HEK293T (cell line): ENCODE data around the gene MANEAL.

Experiments used
- CTCF ChIA-PET: fragments of 350-600 bp; formaldehyde crosslinking; extraction: SDS; loops from one replicate; lab custom pipeline; 2021; ENCODE audit warnings: antibody characterized with exemption, inconsistent platforms; lab: Yijun Ruan, JAX
- POLR2A ChIA-PET: fragments of 350-600 bp; formaldehyde crosslinking; extraction: SDS; loops from one replicate; lab custom pipeline; 2020; ENCODE audit warnings: antibody characterized with exemption, inconsistent platforms; lab: Yijun Ruan, JAX
- DNase-seq: peaks from one replicate; pipeline ENCODE4 v3.0.0; 2012; ENCODE audit warnings: mixed read lengths; ENCODE audit errors: extremely low spot score
- ARNT ChIP-seq: fragments of 450-650 bp; IDR thresholded peaks from 2 replicates; pipeline ENCODE4 v1.6.1; 2017; ENCODE audit warnings: mild to moderate bottlenecking
- BHLHE40 ChIP-seq: fragments of 450-650 bp; IDR thresholded peaks from 2 replicates; pipeline ENCODE4 v1.6.1; 2016; ENCODE audit warnings: mild to moderate bottlenecking, moderate library complexity, borderline replicate concordance
- CTBP1 ChIP-seq: fragments of 450-650 bp; IDR thresholded peaks from 2 replicates; pipeline ENCODE4 v1.6.1; 2016; ENCODE audit warnings: borderline replicate concordance
- ELF4 ChIP-seq: fragments of 450-650 bp; IDR thresholded peaks from 2 replicates; pipeline ENCODE4 v1.6.1; 2017; ENCODE audit warnings: antibody characterized with exemption
- FOXA1 ChIP-seq: fragments of 450-650 bp; IDR thresholded peaks from 2 replicates; pipeline ENCODE4 v1.6.1; 2016; ENCODE audit warnings: mild to moderate bottlenecking
- FOXK2 ChIP-seq: fragments of 450-650 bp; IDR thresholded peaks from 2 replicates; pipeline ENCODE4 v1.6.1; 2016; ENCODE audit warnings: mild to moderate bottlenecking
- FOXM1 ChIP-seq: fragments of 450-650 bp; IDR thresholded peaks from 2 replicates; pipeline ENCODE4 v1.6.1; 2017; ENCODE audit warnings: mild to moderate bottlenecking, borderline replicate concordance
- HDGF ChIP-seq: fragments of 450-650 bp; IDR thresholded peaks from 2 replicates; pipeline ENCODE4 v1.6.1; 2017; ENCODE audit warnings: antibody characterized with exemption, borderline replicate concordance
- L3MBTL2 ChIP-seq: fragments of 450-650 bp; conservative IDR thresholded peaks from 2 replicates; pipeline ENCODE4 v1.6.1; 2016; ENCODE audit warnings: mild to moderate bottlenecking
- LEF1 ChIP-seq: fragments of 450-650 bp; IDR thresholded peaks from 2 replicates; pipeline ENCODE4 v1.6.1; 2017; ENCODE audit warnings: mild to moderate bottlenecking, borderline replicate concordance
- NFRKB ChIP-seq: fragments of 450-650 bp; IDR thresholded peaks from 2 replicates; pipeline ENCODE4 v1.6.1; 2016; ENCODE audit warnings: mild to moderate bottlenecking, moderate library complexity
- PKNOX1 ChIP-seq: fragments of 450-650 bp; IDR thresholded peaks from 2 replicates; pipeline ENCODE4 v1.6.1; 2016
- SP1 ChIP-seq: fragments of 450-650 bp; IDR thresholded peaks from 2 replicates; pipeline ENCODE4 v1.6.1; 2017
- SUZ12 ChIP-seq: fragments of 450-650 bp; IDR thresholded peaks from 2 replicates; pipeline ENCODE4 v1.6.1; 2016; ENCODE audit warnings: mild to moderate bottlenecking
- TARDBP ChIP-seq: fragments of 450-650 bp; IDR thresholded peaks from 2 replicates; pipeline ENCODE4 v1.6.1; 2016
- ZNF384 ChIP-seq: fragments of 450-650 bp; IDR thresholded peaks from 2 replicates; pipeline ENCODE4 v1.6.1; 2016

MANEAL gene

GRCh38 chr1:37817481-37817880 lies 23.8 kb downstream of the MANEAL start:
- no peak for DNase-seq
- TF ChIP-seq ELF4 (no peak), NFRKB (no peak), SP1 (no peak), ZNF384 (no peak), TARDBP (no peak), SUZ12 (no peak), CTBP1 (no peak)
- CTCF ChIA-PET = no interaction called here
- POLR2A ChIA-PET = interaction anchor here (1.1 to 1.3 kb wide), 3 partner anchors 9 to 42 kb away, joined by 3 to 4 read pairs (median 4); partner anchors contain the start of genes C1orf122, MTF1 and YRDC

GRCh38 chr1:37821481-37821880 lies 27.8 kb downstream of the MANEAL start:
- CTCF ChIA-PET = no interaction called here
- POLR2A ChIA-PET = no interaction called here
- no peak for DNase-seq
- TF ChIP-seq ARNT = no peak
- no peak for TF ChIP-seq SUZ12
- TF ChIP-seq SP1 = no peak
- no peak for TF ChIP-seq LEF1
- no peak for TF ChIP-seq ZNF384
- TF ChIP-seq CTBP1 = no peak
- no peak for TF ChIP-seq BHLHE40
- TF ChIP-seq NFRKB = no peak
- TF ChIP-seq L3MBTL2 = no peak
- TF ChIP-seq FOXA1 = no peak

GRCh38 chr1:37822906-37823815 lies 29.5 kb downstream of the MANEAL start:
- no peak for TF ChIP-seq L3MBTL2
- TF ChIP-seq BHLHE40 = no peak
- no peak for TF ChIP-seq FOXM1
- no peak for TF ChIP-seq CTBP1
- no peak for TF ChIP-seq FOXK2
- TF ChIP-seq NFRKB = no peak
- no peak for TF ChIP-seq ELF4
- TF ChIP-seq HDGF = no peak
- no peak for TF ChIP-seq SP1
- no peak for TF ChIP-seq PKNOX1
- no peak for TF ChIP-seq TARDBP
- TF ChIP-seq ARNT = no peak
- no peak for TF ChIP-seq FOXA1
- DNase-seq = no peak
- ChIA-PET POLR2A (interaction anchor here (1.4 to 1.5 kb wide), 2 partner anchors 11 to 15 kb away, joined by 3 to 6 read pairs; partner anchors contain the start of genes C1orf122 and YRDC), CTCF (no interaction called here)

GRCh38 chr1:37824001-37824400 lies 30.4 kb downstream of the MANEAL start:
- no peak for TF ChIP-seq LEF1
- no peak for TF ChIP-seq CTBP1
- TF ChIP-seq L3MBTL2 = no peak
- TF ChIP-seq BHLHE40 = no peak
- TF ChIP-seq NFRKB = no peak
- TF ChIP-seq HDGF = no peak
- TF ChIP-seq ELF4 = no peak
- TF ChIP-seq SP1 = no peak
- no peak for TF ChIP-seq TARDBP
- no peak for TF ChIP-seq FOXM1
- TF ChIP-seq ZNF384 = no peak
- no peak for TF ChIP-seq ARNT
- no peak for TF ChIP-seq FOXA1
- TF ChIP-seq PKNOX1 = no peak
- ChIA-PET POLR2A (interaction anchor here (1.5 kb wide), 1 partner anchor 12 kb away, joined by 3 read pairs; no protein-coding TSS in a partner anchor), CTCF (no interaction called here)
- no peak for DNase-seq

- ChIA-PET POLR2A (no interaction called here), CTCF (interaction anchor here (0.6 kb wide), 1 partner anchor 36 kb away, joined by 3 read pairs; no protein-coding TSS in a partner anchor)
- no peak for TF ChIP-seq FOXM1
- TF ChIP-seq BHLHE40 = no peak
- no peak for DNase-seq
Measured at GRCh38 chr1:37825506-37825905, 31.9 kb downstream of the MANEAL start.

- ChIA-PET CTCF (interaction anchor here (1.2 kb wide), 1 partner anchor 32 kb away, joined by 5 read pairs; no protein-coding TSS in a partner anchor), POLR2A (interaction anchor here (1.4 kb wide), 1 partner anchor 31 kb away, joined by 4 read pairs; the partner anchor contains the start of gene MTF1)
- DNase-seq = no peak
- no peak for TF ChIP-seq FOXK2
- no peak for TF ChIP-seq ZNF384
- no peak for TF ChIP-seq L3MBTL2
- TF ChIP-seq HDGF = no peak
- no peak for TF ChIP-seq FOXM1
- TF ChIP-seq TARDBP = no peak
- no peak for TF ChIP-seq FOXA1
- TF ChIP-seq PKNOX1 = no peak
- TF ChIP-seq SUZ12 = no peak
- no peak for TF ChIP-seq ELF4
- no peak for TF ChIP-seq BHLHE40
- TF ChIP-seq CTBP1 = no peak
Measured at GRCh38 chr1:37828410-37829074, 34.9 kb downstream of the MANEAL start.
